Measurements from ENCODE around the gene CETN3.
"Not testable (repeated sequence)": the region's sequence is repeated elsewhere in the genome, so short reads cannot be mapped to it uniquely, and the experiment has no call there.

The CETN3 gene

DNA sequence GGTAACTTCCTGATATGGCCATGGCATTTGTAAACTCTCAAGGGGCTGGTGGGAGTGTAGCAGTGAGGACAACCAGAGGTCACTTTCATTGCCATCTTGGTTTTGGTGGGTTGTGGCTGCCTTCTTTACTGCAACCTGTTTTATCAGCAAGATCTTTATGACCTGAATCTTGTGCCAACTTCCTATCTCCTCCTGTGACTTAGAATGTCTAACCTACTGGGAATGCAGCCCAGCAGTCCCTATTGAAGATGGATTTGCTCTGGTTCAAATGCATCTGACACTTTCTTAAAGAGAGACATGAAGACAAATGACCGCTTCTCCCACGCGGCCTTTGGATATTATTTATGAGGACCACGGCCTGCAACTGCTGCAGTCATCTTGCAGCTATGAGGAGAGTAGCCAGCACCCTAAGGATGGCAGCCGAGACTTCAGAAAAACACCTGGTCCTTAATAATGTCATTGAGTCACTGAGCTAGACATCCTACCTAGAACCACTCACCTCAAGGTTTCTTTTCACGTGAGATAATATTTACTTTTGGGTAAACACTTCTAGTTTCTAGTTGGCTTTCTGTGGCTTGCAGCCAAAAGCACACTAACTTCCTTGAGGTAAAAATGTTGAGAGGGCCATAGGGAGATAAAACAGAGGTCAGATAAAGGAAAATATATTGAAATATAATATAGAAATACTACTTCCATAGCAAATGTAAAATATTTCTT is 28.2 kb downstream of the CETN3 start:
- no peak for DNase-seq

DNA sequence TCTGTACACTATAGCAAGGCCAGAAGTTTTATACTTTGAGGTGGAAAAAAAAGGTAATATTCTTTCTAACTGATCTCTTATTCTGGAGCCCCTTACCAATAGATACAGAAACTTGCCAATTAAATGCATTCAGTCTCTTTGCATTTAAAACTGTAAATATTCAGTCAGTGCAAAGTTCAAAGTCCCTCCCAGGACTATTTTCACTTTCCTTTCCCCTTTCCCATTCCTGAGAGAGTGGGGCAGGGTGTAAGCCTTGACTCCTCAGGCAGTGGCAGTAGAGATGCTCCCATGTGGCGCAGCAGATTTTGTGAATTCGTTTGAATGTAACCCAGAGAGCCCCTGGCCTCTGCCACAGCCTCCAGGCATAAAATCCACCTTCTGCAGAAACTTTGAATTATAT is 29.9 kb downstream of the CETN3 start:
- DNase-seq = no peak

DNA sequence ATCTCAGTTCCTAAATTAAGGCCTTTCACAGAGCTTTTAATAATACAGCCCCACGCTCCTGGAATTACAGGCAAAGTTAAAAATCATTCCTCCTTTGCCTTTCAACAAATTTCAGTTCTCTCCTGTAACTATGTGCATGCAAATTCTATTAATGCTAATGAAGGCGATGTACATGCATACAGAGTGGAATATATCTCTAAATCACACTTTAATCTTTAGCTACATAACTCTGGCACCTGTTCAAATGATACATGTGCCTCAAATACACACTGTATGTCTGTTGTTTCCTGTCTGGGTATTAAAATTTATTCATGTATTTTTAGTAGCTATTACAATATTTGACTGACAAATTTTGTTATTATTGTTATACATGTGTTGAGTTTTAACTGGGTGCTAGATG is 30.8 kb downstream of the CETN3 start:
- DNase-seq = no peak

DNA sequence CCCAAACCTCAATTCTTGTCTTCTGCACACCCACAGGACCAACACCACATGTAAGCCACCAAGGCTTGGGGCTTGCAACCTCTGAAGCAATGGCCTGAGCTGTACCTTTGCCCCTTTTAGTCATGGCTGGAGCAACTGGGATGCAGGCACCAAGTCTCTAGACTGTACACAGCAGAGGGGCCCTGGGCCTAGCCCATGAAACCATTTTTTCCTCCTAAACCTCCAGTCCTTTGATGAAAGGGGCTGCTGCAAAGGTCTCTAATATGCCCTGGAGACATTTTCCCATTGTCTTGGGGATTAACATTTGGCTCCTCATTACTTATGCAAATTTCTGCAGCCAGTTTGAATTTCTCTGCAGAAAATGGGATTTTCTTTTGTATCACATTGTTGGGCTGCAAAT is 38.3 kb downstream of the CETN3 start:
- not testable (repeated sequence) for DNase-seq

DNA sequence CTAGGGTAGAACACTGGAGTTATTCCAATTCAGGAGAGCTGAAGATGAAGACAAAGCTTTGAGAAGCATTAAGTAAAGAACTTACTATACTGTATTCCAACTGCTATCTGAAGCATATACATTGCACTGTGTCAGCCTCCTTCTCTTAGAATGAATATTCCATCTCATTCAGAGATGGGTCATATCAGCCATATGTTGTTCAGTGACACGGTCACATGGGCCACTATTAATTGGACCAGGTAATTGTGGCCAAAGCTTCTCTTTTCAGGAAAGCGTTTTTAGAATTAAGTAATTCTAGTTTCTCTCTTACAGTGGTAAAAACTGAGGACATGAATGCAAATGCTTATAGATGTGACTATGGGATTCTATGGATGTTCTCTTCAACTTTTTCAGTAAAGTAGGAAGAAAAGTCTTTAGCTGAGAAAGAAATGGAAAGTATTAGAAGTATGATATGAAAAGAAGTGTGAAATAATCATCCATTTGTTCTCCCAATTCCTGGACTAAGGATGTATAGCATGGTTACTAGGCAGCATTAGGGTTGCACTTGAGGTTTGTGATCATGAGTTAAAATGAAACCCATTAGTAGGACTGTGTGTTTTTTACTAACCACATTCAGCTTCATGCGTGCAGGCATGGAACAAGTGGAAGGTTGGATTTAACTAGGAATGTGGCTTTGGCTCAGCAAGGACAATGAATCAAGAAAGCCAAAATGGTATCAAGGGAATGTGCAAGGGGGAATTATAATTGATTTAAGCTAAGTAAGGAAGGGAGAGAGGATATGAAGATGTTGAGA is 40.9 kb downstream of the CETN3 start:
- DNase-seq = no peak

DNA sequence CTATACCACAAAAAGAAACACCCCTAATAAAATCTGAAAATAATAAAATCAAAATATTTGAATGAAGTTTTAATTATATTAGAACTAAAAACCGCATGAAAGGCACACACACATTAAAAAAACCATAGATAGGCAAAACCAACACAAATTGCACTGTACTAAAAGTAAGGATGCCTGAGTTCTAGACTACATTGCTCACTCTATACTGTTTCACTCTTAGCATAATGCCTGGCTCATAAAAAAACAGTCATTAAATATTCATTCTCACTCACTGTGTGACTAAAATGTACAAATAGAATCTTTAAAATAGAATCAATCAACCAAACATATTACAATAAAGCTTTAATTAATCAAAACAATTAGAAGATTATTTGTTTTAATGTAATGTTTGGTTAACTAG is 41.7 kb downstream of the CETN3 start:
- DNase-seq = no peak

DNA sequence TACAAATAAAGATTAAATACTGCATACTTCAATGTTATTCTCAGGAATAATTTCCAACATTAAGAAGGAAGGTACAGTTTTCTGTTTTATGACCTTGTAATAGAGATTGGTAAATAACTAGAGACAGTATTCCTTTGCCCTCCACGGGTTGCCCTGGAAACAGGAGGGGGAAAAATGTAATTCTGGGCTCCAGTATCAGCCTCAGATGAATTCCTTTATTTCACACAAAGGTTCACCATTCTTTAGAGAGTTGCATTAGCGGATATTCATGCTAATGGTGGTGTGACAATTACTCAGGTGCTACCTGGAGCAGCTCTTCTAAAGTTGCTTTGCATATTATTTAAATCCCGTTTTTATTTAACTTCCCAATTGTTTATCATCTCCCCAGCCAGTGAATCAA is 42.6 kb downstream of the CETN3 start:
- DNase-seq = no peak

DNA sequence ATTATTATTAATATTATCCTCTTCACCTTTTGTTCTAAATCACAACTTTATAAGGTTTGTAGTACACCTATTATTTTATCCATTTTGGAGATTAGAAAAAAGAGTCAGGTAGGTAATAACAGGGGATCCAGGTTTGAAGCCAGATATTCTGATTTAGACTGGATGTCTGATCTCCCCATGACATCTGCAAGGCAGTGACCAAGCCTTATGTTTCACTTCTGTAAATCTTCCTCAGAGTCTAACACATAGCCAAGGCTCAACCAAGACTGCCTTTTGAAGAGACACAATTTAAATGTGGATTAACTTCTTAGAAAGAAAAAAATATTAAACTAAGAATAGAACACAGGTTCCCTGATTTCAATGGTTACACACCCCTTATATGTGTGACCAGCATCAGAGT is 44.2 kb downstream of the CETN3 start:
- DNase-seq = no peak

DNA sequence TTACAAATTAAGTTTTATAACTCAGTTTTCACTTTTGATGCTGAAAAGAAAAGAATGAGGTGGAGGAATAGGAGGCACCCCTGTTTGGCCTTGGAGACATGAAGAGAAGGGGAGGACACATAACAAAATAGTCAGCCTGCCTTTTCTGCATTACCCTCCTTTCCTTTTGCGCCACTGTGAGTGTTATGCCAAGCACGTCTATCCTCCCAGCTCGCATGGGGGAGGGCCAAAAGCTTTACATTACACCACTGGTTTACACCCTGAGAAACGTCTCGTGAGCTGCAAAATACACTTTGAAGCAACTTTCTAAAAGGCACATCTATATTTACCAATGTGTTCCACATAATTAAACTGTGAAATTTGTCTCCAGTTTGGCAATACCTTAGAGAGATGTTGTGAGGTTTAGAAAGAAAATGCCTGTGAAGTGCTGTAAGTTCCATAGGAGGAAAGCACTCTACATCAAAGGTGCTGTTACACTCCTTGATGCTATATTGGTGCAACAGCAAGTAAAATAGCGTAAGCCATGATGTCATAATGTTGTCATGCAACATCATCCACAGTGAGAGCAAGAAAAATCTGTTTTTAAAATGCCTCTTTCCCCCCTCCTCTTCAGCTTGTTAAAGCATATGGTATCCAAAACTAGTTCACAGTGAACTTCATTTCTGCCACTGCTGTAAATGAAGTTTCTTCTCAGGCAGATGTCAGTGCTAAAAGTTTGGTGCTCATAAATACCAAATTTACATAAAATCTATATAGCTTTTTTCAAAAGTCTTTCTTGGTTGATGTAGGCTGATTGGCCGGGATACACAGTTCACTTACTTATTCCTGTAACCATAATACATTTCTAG is 50.3 kb downstream of the CETN3 start:
- no peak for DNase-seq

DNA sequence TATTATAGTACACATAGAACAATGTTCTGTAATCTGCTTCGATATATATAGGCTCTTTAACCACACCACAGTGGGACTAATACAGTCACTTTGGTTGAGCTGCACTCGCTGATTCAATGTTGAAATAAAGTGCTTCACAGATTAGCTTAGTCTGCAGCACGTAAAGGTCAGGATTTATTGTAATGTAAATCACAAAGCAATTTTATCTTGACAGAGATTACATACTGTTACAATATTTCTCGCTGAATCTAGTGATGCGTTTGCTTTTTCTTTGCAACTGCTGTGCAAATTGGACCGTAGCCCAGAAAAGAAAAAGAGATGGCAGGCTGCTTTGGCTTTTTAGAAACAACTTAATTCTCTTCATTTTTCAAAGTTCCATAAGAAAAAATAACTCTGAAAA is 52.9 kb downstream of the CETN3 start:
- DNase-seq = no peak

DNA sequence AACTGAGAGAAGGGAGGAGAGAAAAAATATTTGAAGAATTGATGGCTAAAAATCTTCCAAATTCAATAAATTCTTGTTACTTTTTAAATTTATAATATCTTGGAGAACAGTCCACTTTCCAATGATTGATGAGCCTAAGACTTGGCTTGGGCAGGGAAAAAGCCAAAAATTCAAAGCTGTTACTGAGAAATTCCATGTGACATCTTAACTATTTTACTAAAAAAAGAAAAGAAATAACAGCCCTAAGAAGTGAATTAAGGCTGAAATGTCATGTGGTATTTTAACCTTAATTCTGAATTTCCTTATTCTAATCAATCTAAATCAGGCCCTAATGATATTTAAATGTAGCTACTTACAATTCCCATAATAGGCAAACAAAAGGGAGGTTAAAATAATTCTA is 53.4 kb downstream of the CETN3 start:
- DNase-seq = no peak

DNA sequence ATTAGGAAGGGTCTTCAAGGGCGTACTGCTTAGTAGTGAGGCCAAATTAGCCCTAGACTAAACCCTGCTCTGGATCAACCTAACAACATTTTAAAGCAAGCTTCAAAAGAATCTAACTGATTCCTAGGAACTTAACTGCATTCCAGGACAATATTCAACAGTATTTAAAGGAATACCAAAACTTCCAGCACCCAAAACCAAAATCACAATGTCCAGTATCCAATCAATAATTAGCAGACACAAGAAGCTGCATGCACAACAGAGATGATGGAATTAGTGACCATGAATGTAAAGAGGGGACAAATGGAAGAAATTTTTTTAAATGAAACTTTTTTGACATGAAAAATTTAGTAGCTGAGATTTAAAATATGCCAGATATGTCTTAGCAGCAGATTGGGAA is 53.9 kb downstream of the CETN3 start:
- DNase-seq = no peak

DNA sequence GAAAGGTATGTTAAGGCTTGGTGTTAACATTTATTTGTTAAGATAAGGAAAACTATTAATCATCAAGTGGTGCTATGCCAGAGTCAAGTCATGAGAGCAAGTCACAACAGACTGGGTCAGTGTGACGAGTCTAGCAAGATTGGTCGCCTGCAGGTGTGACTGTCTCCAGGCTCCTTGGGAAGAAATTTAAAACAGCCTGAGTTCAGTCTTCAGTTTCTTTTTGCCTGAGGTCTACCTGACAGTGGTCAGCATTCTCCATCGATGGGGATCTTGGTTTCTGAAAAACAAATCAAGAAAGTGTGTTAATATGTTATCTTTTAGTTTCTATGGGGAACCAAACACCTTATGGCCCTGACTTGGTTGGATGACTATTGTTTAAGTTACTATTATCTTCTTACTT is 56.3 kb downstream of the CETN3 start:
- DNase-seq = no peak

DNA sequence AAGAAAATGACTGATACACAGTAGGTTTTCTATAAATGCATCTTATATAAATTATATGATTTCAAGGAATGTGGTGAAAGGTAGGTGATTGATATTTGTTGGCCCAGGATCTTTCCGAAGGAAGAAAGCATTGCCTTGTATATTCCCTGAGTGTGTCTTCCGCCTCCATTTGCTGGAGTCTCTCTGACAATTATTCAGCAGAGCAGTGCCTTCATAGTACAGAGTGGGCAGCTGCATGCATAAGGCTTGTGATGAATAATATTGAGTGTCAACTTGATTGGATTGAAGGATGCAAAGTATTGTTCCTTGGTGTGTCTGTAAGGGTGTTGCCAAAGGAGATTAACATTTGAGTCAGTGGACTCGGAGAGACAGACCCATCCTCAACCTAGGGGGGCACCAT is 58.5 kb downstream of the CETN3 start:
- no peak for DNase-seq

DNA sequence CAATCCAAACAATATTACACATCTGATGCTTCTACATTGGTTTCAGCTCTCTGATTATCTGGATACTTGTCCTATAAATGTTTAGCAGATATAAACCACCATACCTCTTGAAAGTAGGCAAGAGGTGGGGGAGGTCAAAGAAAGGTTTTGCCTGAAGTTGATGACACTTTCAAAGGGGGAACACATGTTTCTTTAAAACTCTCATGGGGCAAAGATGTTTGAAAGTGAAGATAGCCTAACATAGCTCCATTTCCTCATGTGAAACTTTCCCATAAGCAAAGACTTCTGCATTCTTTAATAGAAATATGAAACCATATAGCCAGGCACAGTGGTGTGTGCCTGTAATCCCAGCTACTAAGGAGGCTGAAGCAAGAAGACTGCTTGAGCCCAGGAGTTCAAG is 62.1 kb downstream of the CETN3 start:
- no peak for DNase-seq

DNA sequence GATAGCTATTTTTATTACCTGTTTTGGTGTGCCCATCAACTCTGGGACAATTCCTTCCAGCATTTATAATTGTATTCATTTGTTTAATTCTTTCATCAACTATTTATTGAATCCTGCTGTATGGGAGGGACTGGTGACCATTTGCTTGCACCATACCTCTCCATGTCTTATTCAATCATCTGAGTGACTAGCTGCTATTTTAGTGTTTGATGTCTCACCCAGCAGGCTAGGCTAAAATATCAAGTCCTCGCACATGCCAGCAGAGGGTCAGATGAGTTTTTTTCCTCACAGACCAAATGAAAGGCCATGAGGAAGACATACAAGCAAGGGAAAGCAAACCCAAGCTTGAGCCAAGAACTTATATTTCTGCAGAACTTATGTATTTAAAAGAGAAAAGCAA is 63.9 kb downstream of the CETN3 start:
- DNase-seq = no peak

DNA sequence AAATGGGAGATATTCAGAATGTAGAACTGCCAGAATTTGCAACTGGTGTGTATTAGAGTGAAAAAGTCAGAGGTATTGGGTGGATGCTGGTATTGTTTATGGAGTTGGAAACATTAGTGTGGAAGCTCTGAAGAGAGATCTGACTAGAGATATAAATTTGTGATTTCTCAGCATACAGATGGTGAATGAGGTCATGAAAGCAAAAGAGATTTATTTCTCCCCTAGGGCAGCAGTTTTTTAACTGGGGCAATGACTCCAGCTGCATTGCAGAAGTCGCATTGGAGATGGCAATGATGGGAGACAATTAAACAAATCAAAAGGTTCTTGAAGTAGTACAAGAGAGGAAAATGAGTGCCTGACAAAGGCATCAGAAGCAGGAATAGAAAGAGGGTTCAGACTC is 64.9 kb downstream of the CETN3 start:
- DNase-seq = no peak

DNA sequence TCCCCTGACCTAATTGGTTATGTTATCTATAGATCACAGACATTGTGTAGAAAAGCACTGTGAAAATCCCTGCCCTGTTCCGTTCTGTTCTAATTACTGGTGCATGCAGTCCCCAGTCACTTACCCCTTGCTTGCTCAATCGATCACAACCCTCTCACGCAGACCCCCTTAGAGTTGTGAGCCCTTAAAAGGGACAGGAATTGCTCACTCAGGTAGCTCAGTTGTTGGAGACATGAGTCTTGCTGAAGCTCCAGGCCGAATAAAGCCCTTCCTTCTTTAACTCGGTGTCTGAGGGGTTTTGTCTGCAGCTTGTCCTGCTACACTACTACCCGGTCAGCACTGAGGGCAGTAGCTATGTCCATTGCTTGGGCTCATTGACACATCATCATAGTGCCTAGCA is 65.8 kb downstream of the CETN3 start:
- not testable (repeated sequence) for DNase-seq

DNA sequence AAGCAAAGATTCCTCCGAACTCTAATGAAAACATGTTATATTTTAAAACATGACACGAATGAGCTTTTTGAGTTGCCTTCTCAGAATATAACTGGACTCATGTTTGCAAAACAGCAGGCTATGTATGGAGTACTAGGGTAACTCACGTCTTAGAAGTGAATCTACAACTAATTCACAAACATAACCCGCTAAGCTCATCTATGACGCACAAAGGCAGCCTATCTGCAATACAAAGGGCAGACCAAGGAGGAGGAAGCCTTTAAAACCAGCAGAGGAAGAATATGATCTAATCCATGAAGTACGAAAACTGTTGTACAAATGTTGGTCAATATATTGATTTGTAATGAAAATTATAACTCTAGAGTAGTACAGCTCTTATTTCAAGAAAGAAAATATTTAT is 67.0 kb downstream of the CETN3 start:
- no peak for DNase-seq

All from NCI-H524 treated with DMSO at 0.1 percent for 48 hours (cell line).